ENCODE results near the gene GORASP2. TPM values are rescaled to one million over a fixed set of nuclear protein-coding genes. Genes with fewer than 3 reads are reported as not detected.
A peak's percentile ranks its signal among the peaks of the same experiment; 100 is the strongest.

GORASP2 gene
- total RNA-seq, 1 donor from 2014 or later: 38.8 TPM

DNA sequence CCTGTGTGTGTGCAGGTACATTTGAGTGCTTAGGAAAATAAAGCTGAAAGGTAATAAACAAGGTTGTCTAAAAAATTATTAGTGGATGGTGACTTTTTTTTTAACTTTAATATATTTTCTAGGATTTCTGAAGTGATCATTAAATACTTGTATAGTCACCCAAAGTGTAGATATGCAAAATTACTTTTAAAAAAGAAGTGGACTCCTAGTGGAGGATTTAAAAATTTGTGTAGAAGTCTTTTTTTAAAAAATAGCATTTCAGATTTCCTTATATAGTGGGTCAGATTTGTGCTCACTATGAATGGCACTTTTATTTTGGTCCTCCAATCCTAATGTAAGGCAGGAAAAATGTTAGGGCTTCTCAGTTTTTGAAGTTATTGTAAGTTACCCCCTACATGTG is 3.9 kb downstream of the GORASP2 start:
- DNase-seq: no peak
- Mint-ChIP-seq H3K4me1 (ENCODE audit: low read depth, unreplicated experiment) (peaks cover 13% of the 10 kb centered on the region), H3K27me3 (ENCODE audit: unreplicated experiment) (peaks cover 3% of the 10 kb centered on the region), H3K36me3 (ENCODE audit: unreplicated experiment) (no peaks in the 10 kb centered on the region), H3K9me3 (ENCODE audit: unreplicated experiment) (no peaks in the 10 kb centered on the region), H3K4me3 (ENCODE audit: unreplicated experiment) (no peak overlapping the region), H3K27ac (ENCODE audit: unreplicated experiment) (no peak overlapping the region)
- TF ChIP-seq, protein P1, sequence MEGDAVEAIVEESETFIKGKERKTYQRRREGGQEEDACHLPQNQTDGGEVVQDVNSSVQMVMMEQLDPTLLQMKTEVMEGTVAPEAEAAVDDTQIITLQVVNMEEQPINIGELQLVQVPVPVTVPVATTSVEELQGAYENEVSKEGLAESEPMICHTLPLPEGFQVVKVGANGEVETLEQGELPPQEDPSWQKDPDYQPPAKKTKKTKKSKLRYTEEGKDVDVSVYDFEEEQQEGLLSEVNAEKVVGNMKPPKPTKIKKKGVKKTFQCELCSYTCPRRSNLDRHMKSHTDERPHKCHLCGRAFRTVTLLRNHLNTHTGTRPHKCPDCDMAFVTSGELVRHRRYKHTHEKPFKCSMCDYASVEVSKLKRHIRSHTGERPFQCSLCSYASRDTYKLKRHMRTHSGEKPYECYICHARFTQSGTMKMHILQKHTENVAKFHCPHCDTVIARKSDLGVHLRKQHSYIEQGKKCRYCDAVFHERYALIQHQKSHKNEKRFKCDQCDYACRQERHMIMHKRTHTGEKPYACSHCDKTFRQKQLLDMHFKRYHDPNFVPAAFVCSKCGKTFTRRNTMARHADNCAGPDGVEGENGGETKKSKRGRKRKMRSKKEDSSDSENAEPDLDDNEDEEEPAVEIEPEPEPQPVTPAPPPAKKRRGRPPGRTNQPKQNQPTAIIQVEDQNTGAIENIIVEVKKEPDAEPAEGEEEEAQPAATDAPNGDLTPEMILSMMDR (IDR thresholded peaks at IDR 0.05; ENCODE audit: partially characterized antibody, unreplicated experiment): peak; percentile 18

- Mint-ChIP-seq H3K36me3 (ENCODE audit: unreplicated experiment) (no peaks in the 10 kb centered on the region), H3K27ac (ENCODE audit: unreplicated experiment) (no peak overlapping the region), H3K4me1 (ENCODE audit: low read depth, unreplicated experiment) (no peaks in the 10 kb centered on the region), H3K27me3 (ENCODE audit: unreplicated experiment) (no peaks in the 10 kb centered on the region), H3K4me3 (ENCODE audit: unreplicated experiment) (no peak overlapping the region), H3K9me3 (ENCODE audit: unreplicated experiment) (no peaks in the 10 kb centered on the region)
- TF ChIP-seq, protein P1 (IDR thresholded peaks at IDR 0.05; ENCODE audit: partially characterized antibody, unreplicated experiment): no peak
- DNase-seq: no peak
Observed at GRCh38 chr2:170937709-170938379, 8.8 kb downstream of the GORASP2 start.

GRCh38 chr2:170940066-170940465 is 11.0 kb downstream of the GORASP2 start:
- DNase-seq: no peak

GRCh38 chr2:170942615-170943014 is 13.6 kb downstream of the GORASP2 start:
- H3K27ac Mint-ChIP-seq (ENCODE audit: unreplicated experiment): no peak overlapping the region
- TF ChIP-seq, protein P1 (IDR thresholded peaks at IDR 0.05; ENCODE audit: partially characterized antibody, unreplicated experiment): no peak
- H3K4me1 Mint-ChIP-seq (ENCODE audit: low read depth, unreplicated experiment): no peaks in the 10 kb centered on the region
- no peak for DNase-seq
- no peaks in the 10 kb centered on the region for H3K36me3 Mint-ChIP-seq (ENCODE audit: unreplicated experiment)
- no peak overlapping the region for H3K4me3 Mint-ChIP-seq (ENCODE audit: unreplicated experiment)
- no peaks in the 10 kb centered on the region for H3K9me3 Mint-ChIP-seq (ENCODE audit: unreplicated experiment)
- H3K27me3 Mint-ChIP-seq (ENCODE audit: unreplicated experiment): no peaks in the 10 kb centered on the region

More at GRCh38 chr2:170940066-170940465, 11.0 kb downstream of the GORASP2 start:
- TF ChIP-seq, protein P1 (IDR thresholded peaks at IDR 0.05; ENCODE audit: partially characterized antibody, unreplicated experiment): no peak
- no peaks in the 10 kb centered on the region for H3K9me3 Mint-ChIP-seq (ENCODE audit: unreplicated experiment)
- H3K36me3 Mint-ChIP-seq (ENCODE audit: unreplicated experiment): no peaks in the 10 kb centered on the region
- no peak overlapping the region for H3K4me3 Mint-ChIP-seq (ENCODE audit: unreplicated experiment)
- H3K27me3 Mint-ChIP-seq (ENCODE audit: unreplicated experiment): no peaks in the 10 kb centered on the region
- no peaks in the 10 kb centered on the region for H3K4me1 Mint-ChIP-seq (ENCODE audit: low read depth, unreplicated experiment)
- no peak overlapping the region for H3K27ac Mint-ChIP-seq (ENCODE audit: unreplicated experiment)

GRCh38 chr2:170943041-170943440 is 14.0 kb downstream of the GORASP2 start:
- H3K9me3 Mint-ChIP-seq (ENCODE audit: unreplicated experiment): no peaks in the 10 kb centered on the region
- H3K4me1 Mint-ChIP-seq (ENCODE audit: low read depth, unreplicated experiment): no peaks in the 10 kb centered on the region
- no peaks in the 10 kb centered on the region for H3K36me3 Mint-ChIP-seq (ENCODE audit: unreplicated experiment)
- DNase-seq: no peak
- no peak overlapping the region for H3K27ac Mint-ChIP-seq (ENCODE audit: unreplicated experiment)
- no peak overlapping the region for H3K4me3 Mint-ChIP-seq (ENCODE audit: unreplicated experiment)
- H3K27me3 Mint-ChIP-seq (ENCODE audit: unreplicated experiment): no peaks in the 10 kb centered on the region
- TF ChIP-seq, protein P1 (IDR thresholded peaks at IDR 0.05; ENCODE audit: partially characterized antibody, unreplicated experiment): no peak
